HepG2 (cell line): Measurements from ENCODE around the gene KCNJ1.

Experiments used
- AHR ChIP-seq: IDR thresholded peaks from 2 replicates; pipeline ENCODE4 v1.6.1; 2018; ENCODE audit warnings: missing genetic modification reagents, missing compliant biosample characterization
- ARID3A ChIP-seq: IDR thresholded peaks from 2 replicates; pipeline ENCODE4 v1.6.1; 2012; ENCODE audit warnings: low read depth, low read length, improper control_type of control experiment

- TF ChIP-seq ARID3A (no peak), AHR (no peak)
Measured at GRCh38 chr11:128831174-128832120, 35.6 kb downstream of the KCNJ1 start.
